GM12864 (cell line): ENCODE measurements around the gene SERPINB6.
"Not testable (repeated sequence)": the region's sequence is repeated elsewhere in the genome, so short reads cannot be mapped to it uniquely, and the experiment has no call there.

ENCODE experiments used
- DNase-seq: peaks from one replicate; pipeline ENCODE4 v3.0.0-alpha.2; 2011; ENCODE audit warnings: low read depth
- H3K4me3 ChIP-seq: 2 replicates; pipeline ENCODE4 v1.5.1; 2011; ENCODE audit warnings: mild to moderate bottlenecking, low read depth, low read length, control low read depth
- TF ChIP-seq, protein P1 (sequence below): IDR thresholded peaks from 2 replicates; pipeline ENCODE4 v1.5.1; 2011; ENCODE audit warnings: low read depth, mild to moderate bottlenecking, moderate library complexity, low read length, control low read depth, inconsistent platforms; ENCODE audit errors: missing control alignments

SERPINB6 gene

GRCh38 chr6:2999618-3000557 lies 28.5 kb upstream of the SERPINB6 start, which contains the start of gene NQO2:
Gene NQO2 (plus strand): TSS chr6:2999894. CDS start chr6:3006553, 6,659 bp downstream.
- no peak for DNase-seq
- TF ChIP-seq, protein P1, sequence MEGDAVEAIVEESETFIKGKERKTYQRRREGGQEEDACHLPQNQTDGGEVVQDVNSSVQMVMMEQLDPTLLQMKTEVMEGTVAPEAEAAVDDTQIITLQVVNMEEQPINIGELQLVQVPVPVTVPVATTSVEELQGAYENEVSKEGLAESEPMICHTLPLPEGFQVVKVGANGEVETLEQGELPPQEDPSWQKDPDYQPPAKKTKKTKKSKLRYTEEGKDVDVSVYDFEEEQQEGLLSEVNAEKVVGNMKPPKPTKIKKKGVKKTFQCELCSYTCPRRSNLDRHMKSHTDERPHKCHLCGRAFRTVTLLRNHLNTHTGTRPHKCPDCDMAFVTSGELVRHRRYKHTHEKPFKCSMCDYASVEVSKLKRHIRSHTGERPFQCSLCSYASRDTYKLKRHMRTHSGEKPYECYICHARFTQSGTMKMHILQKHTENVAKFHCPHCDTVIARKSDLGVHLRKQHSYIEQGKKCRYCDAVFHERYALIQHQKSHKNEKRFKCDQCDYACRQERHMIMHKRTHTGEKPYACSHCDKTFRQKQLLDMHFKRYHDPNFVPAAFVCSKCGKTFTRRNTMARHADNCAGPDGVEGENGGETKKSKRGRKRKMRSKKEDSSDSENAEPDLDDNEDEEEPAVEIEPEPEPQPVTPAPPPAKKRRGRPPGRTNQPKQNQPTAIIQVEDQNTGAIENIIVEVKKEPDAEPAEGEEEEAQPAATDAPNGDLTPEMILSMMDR: no peak
- peak within 1 kb of the TSS; percentile 58 for H3K4me3 ChIP-seq

GRCh38 chr6:2998998-2999617 lies 27.7 kb upstream of the SERPINB6 start:
- DNase-seq: no peak
- peak overlapping the region; percentile 48 for H3K4me3 ChIP-seq
- TF ChIP-seq, protein P1: no peak

DNA sequence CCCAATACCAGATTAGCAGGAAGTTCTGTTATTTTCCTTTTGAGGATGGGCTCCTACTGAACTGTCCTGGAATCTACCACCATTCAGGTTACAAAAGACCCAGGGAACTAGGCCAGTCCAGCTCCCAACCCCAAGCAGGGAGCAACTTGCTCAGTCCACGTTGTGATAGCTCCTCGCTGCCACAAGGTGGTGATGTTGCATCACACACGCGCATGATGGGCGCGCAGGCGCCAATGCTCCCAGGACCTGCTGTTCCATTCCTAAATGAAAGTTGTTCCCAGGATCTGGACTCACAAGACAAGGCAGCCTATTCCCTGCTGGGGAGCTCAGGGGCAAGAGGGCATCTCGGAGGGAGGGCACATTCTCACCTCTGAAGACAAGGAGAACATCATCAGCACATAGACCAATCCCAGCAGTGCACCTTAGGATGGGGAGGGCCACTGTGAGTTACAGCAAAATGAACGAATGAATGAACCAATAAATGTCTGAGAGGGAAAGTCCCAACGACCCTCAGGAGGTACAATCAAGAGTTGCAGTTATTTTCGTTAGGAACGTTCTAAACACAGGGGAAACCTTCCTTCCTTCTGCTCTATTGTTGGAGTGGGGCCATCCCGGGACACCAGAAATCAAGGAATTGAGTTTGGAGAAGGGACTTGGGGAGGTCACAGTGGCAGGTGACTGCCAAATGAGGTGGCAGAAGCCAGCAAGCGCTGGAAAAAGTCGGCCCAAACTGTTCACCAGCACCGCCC lies 27.1 kb upstream of the SERPINB6 start:
- not testable (repeated sequence) for DNase-seq, H3K4me3 ChIP-seq
- TF ChIP-seq, protein P1: peak; percentile 51

- no peak overlapping the region for H3K4me3 ChIP-seq
- no peak for DNase-seq
Measured at GRCh38 chr6:2993755-2994317, 22.5 kb upstream of the SERPINB6 start.

DNA sequence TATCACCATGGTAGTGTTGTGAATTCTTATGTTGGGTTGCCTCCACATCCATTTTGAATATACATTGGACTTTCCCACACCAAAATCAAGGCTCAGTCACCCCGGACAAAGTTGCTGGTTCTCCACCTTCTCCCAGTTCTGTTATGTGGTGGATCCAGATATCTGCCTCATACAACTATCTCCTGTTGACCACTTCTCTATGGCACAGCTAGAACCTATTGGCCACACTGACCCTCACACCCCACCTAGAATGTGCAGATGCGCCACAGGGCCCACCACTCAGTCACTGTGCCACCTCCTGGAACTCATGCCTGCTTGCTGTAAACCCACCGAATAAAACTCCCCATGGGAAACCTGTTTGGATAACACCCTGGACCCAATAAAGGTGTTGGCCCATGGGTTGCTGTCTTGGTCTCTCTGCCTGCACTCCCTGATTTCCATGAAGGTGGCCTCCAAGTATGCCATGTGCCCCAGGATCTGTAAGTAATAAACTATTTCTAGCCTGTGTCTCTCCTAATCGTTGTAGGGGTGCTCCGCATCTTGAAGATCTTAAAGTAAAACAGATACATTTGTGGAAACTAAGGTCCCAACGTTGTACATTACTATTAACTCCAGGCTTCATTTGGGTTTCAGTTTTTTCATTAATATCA lies 21.1 kb upstream of the SERPINB6 start:
- no peak for DNase-seq
- H3K4me3 ChIP-seq: no peak overlapping the region
- TF ChIP-seq, protein P1: no peak

More at GRCh38 chr6:2993755-2994317, 22.5 kb upstream of the SERPINB6 start:
- TF ChIP-seq, protein P1: no peak

GRCh38 chr6:2990932-2991506 lies 19.7 kb upstream of the SERPINB6 start:
- H3K4me3 ChIP-seq: no peak overlapping the region
- no peak for DNase-seq
- TF ChIP-seq, protein P1: no peak
